Thyroid gland (tissue), 4 donors: ENCODE measurements around the gene ERC1.

Experiments used
- POLR2A ChIP-seq, 2 donors: fragments of 450-650 bp; IDR thresholded peaks; one replicate each; pipeline ENCODE4 v1.6.1; 2017; ENCODE audit warnings: antibody characterized with exemption in 2 of 2, mild to moderate bottlenecking in 2 of 2, moderate library complexity in 1 of 2
- TF ChIP-seq, protein P1 (sequence below), 6 experiments: fragments of 200-600 bp in 3 of 6; fragments of 450-650 bp in 3 of 6; sonication (generic) in 3 of 6; IDR thresholded peaks; one replicate each; pipeline ENCODE4 v1.5.1; 2016 to 2019; ENCODE audit warnings: antibody characterized with exemption in 6 of 6, mild to moderate bottlenecking in 2 of 6, inconsistent platforms in 1 of 6, moderate library complexity in 1 of 6

- TF ChIP-seq POLR2A (IDR thresholded peaks at IDR 0.05): no peak
- TF ChIP-seq, protein P1, sequence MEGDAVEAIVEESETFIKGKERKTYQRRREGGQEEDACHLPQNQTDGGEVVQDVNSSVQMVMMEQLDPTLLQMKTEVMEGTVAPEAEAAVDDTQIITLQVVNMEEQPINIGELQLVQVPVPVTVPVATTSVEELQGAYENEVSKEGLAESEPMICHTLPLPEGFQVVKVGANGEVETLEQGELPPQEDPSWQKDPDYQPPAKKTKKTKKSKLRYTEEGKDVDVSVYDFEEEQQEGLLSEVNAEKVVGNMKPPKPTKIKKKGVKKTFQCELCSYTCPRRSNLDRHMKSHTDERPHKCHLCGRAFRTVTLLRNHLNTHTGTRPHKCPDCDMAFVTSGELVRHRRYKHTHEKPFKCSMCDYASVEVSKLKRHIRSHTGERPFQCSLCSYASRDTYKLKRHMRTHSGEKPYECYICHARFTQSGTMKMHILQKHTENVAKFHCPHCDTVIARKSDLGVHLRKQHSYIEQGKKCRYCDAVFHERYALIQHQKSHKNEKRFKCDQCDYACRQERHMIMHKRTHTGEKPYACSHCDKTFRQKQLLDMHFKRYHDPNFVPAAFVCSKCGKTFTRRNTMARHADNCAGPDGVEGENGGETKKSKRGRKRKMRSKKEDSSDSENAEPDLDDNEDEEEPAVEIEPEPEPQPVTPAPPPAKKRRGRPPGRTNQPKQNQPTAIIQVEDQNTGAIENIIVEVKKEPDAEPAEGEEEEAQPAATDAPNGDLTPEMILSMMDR (IDR thresholded peaks at IDR 0.05): no peak
These were observed 506.1 kb downstream of the ERC1 start for GRCh38 chr12:1497161-1497560.
